Common myeloid progenitor, CD34-positive (primary cell): ENCODE data around the gene MACROD1. TPM values are rescaled to one million over a fixed set of nuclear protein-coding genes. Genes with fewer than 3 reads are reported as not detected.

ENCODE experiments used
- CTCF ChIA-PET: fragments of 350-600 bp; sonication (Branson Sonifier 250); formaldehyde crosslinking; loops from one replicate; lab custom pipeline; 2021; ENCODE audit warnings: antibody characterized with exemption; lab: Charles Lee
- POLR2A ChIA-PET: fragments of 350-600 bp; sonication (Branson Sonifier 250); formaldehyde crosslinking; loops from one replicate; lab custom pipeline; 2021; ENCODE audit warnings: antibody characterized with exemption; lab: Charles Lee
- DNase-seq, 3 donors: peaks; one replicate each; pipeline versions ENCODE4 v3.0.0 to v3.0.0-alpha.2; 2013
- H3K27ac ChIP-seq, 2 experiments: 1 replicate in 1 of 2; 2 replicates in 1 of 2; pipeline ENCODE4 v1.7.0; 2013; ENCODE audit warnings: inconsistent platforms in 2 of 2, low read length in 2 of 2, mild to moderate bottlenecking in 2 of 2, low read depth in 1 of 2, moderate library complexity in 1 of 2; ENCODE audit not compliant: severe bottlenecking in 2 of 2, insufficient read depth in 1 of 2, poor library complexity in 1 of 2
- H3K27me3 ChIP-seq, 5 experiments: replicated peaks in 2 of 5; 1 replicate in 3 of 5; 2 replicates in 2 of 5; pipeline versions ENCODE4 v1.6.1 to v1.7.0; 2013; ENCODE audit warnings: low read length in 4 of 5, mild to moderate bottlenecking in 2 of 5, moderate library complexity in 2 of 5, inconsistent platforms in 1 of 5; ENCODE audit not compliant: insufficient read depth in 5 of 5, control insufficient read depth in 4 of 5
- H3K36me3 ChIP-seq, 4 experiments: 1 replicate in 2 of 4; 2 replicates in 2 of 4; pipeline versions ENCODE4 v1.6.1 to v1.7.0; 2013; ENCODE audit warnings: low read length in 3 of 4, control low read depth in 1 of 4, mild to moderate bottlenecking in 1 of 4; ENCODE audit not compliant: control insufficient read depth in 4 of 4, insufficient read depth in 4 of 4
- H3K4me1 ChIP-seq, 4 experiments: 1 replicate in 3 of 4; 2 replicates in 1 of 4; pipeline versions ENCODE4 v1.6.1 to v1.7.1; 2013; ENCODE audit warnings: low read length in 3 of 4, mild to moderate bottlenecking in 3 of 4, control low read depth in 1 of 4, inconsistent platforms in 1 of 4, moderate library complexity in 1 of 4; ENCODE audit not compliant: control insufficient read depth in 4 of 4, insufficient read depth in 4 of 4; ENCODE audit errors: control extremely low read depth in 1 of 4
- H3K4me3 ChIP-seq, 7 experiments: 1 replicate in 4 of 7; 2 replicates in 3 of 7; pipeline versions ENCODE4 v1.5.1 to v1.7.0; 2013; ENCODE audit warnings: mild to moderate bottlenecking in 7 of 7, low read length in 6 of 7, moderate library complexity in 6 of 7, inconsistent platforms in 2 of 7, low read depth in 2 of 7, control low read depth in 1 of 7; ENCODE audit not compliant: insufficient read depth in 4 of 7, control insufficient read depth in 1 of 7; ENCODE audit errors: extremely low read depth in 1 of 7
- H3K9me3 ChIP-seq, 5 experiments: 1 replicate in 4 of 5; 2 replicates in 1 of 5; pipeline versions ENCODE4 v1.6.1 to v1.7.1; 2013; ENCODE audit warnings: low read length in 4 of 5, mild to moderate bottlenecking in 2 of 5, inconsistent platforms in 1 of 5, low read depth in 1 of 5, moderate library complexity in 1 of 5; ENCODE audit not compliant: control insufficient read depth in 4 of 5, insufficient read depth in 2 of 5; ENCODE audit errors: control extremely low read depth in 1 of 5
- WGBS: methylation state at CpG from one replicate; pipeline ENCODE4 v1.1.5; 2013; ENCODE audit not compliant: insufficient coverage; 5-methylcytosine and 5-hydroxymethylcytosine counted together
- polyA plus RNA-seq: library from polyadenylated mRNA; unstranded; fragments of 120-200 nt; gene quantifications from one replicate; pipeline ENCODE4 v1.2.1, GENCODE V29; 2013

MACROD1 gene
- 13.2 TPM for polyA plus RNA-seq

- under 1% methylated on average over 85 of the region's 92 CpGs for WGBS
- Histone ChIP-seq H3K4me3 (peak within 1 kb of the TSS; percentile 47 to 81 (median 66)), H3K27ac (peak within 1 kb of the TSS in 1 of 2 experiments; percentile 54), H3K9me3 (no peaks in the 10 kb centered on the region), H3K36me3 (peaks cover 0 to 2% (median 0%) of the 10 kb centered on the region in 4 experiments), H3K27me3 (no peaks in the 10 kb centered on the region), H3K4me1 (peaks cover 0 to 21% (median 16%) of the 10 kb centered on the region in 4 experiments)
- DNase-seq: peak; percentile 61 to 79 (median 70)
- ChIA-PET CTCF (interaction anchor here (0.7 to 5.4 kb wide), 5 partner anchors 14 to 138 kb away, joined by 3 to 38 read pairs (median 4); partner anchors contain the start of gene STIP1), POLR2A (interaction anchor here (1.5 kb wide), 1 partner anchor 20 kb away, joined by 5 read pairs; the partner anchor contains the start of gene STIP1)
Measured at GRCh38 chr11:64165842-64166635, at the start of gene MACROD1. MACROD1 (minus strand) TSS chr11:64166113; CDS start chr11:64165994, 119 bp downstream.

- ChIA-PET CTCF (interaction anchor here (1.0 to 15.6 kb wide), 2 partner anchors 9 to 127 kb away, joined by 3 to 321 read pairs; partner anchors contain the start of genes NUDT22 and TRPT1), POLR2A (interaction anchor here (0.5 to 1.2 kb wide), 3 partner anchors 13 to 30 kb away, joined by 3 read pairs; partner anchors contain the start of gene FKBP2)
- no peak overlapping the region for H3K4me3 ChIP-seq
- no peaks in the 10 kb centered on the region for H3K27me3 ChIP-seq
- DNase-seq: no peak
- H3K9me3 ChIP-seq: no peaks in the 10 kb centered on the region
- H3K27ac ChIP-seq: peak overlapping the region in 1 of 2 experiments; percentile 49
- peaks cover 12 to 61% (median 41%) of the 10 kb centered on the region in 4 experiments for H3K36me3 ChIP-seq
- 93% methylated on average over 17 of the region's 30 CpGs for WGBS
- peaks cover 0 to 32% (median 29%) of the 10 kb centered on the region in 4 experiments for H3K4me1 ChIP-seq
Measured at GRCh38 chr11:64211181-64211872, 45.4 kb upstream of the MACROD1 start.

- CTCF ChIA-PET: interaction anchor here (1.0 to 15.6 kb wide), 5 partner anchors 10 to 127 kb away, joined by 3 to 321 read pairs (median 123); partner anchors contain the start of genes CATSPERZ, ESRRA, FKBP2 and NUDT22
- H3K4me1 ChIP-seq: peaks cover 5 to 41% (median 37%) of the 10 kb centered on the region in 4 experiments
- no peak overlapping the region for H3K4me3 ChIP-seq
- 97% methylated on average over 22 of the region's 24 CpGs for WGBS
- POLR2A ChIA-PET: interaction anchor here (0.5 to 1.0 kb wide), 2 partner anchors 9 to 31 kb away, joined by 3 read pairs; partner anchors contain the start of gene FKBP2
- H3K27ac ChIP-seq: no peak overlapping the region
- H3K27me3 ChIP-seq: no peaks in the 10 kb centered on the region
- no peak for DNase-seq
- no peaks in the 10 kb centered on the region for H3K9me3 ChIP-seq
- H3K36me3 ChIP-seq: peaks cover 12 to 59% (median 41%) of the 10 kb centered on the region in 4 experiments
Measured at GRCh38 chr11:64210301-64211020, 44.5 kb upstream of the MACROD1 start.

- ChIA-PET CTCF (interaction anchor here (1.6 to 15.6 kb wide), 5 partner anchors 11 to 93 kb away, joined by 7 to 321 read pairs (median 123); partner anchors contain the start of genes CATSPERZ, DNAJC4, ESRRA and FKBP2), POLR2A (interaction anchor here (1.2 kb wide), 1 partner anchor 8 kb away, joined by 4 read pairs; no protein-coding TSS in a partner anchor)
- DNase-seq: no peak
- peaks cover 9 to 52% (median 35%) of the 10 kb centered on the region in 4 experiments for H3K36me3 ChIP-seq
- H3K4me1 ChIP-seq: peaks cover 5 to 50% (median 47%) of the 10 kb centered on the region in 4 experiments
- 76% methylated on average over 7 of the region's 8 CpGs for WGBS
- no peaks in the 10 kb centered on the region for H3K9me3 ChIP-seq
- H3K27ac ChIP-seq: peak overlapping the region in 1 of 2 experiments; percentile 95
- no peak overlapping the region for H3K4me3 ChIP-seq
- H3K27me3 ChIP-seq: no peaks in the 10 kb centered on the region
Measured at GRCh38 chr11:64209563-64209843, 43.6 kb upstream of the MACROD1 start.

- Histone ChIP-seq H3K27ac (peak overlapping the region; percentile 89 to 95), H3K4me3 (peak overlapping the region in 4 of 7 experiments; percentile 77 to 94 (median 90)), H3K9me3 (no peaks in the 10 kb centered on the region), H3K4me1 (peaks cover 5 to 55% (median 52%) of the 10 kb centered on the region in 4 experiments), H3K27me3 (no peaks in the 10 kb centered on the region), H3K36me3 (peaks cover 9 to 55% (median 37%) of the 10 kb centered on the region in 4 experiments)
- CTCF ChIA-PET: interaction anchor here (1.6 to 15.6 kb wide), 7 partner anchors 11 to 94 kb away, joined by 7 to 321 read pairs (median 88); partner anchors contain the start of genes CATSPERZ, DNAJC4, ESRRA and FKBP2
- no peak for DNase-seq
- 77% methylated on average over 17 of the region's 18 CpGs for WGBS
- POLR2A ChIA-PET: interaction anchor here (1.2 to 5.3 kb wide), 4 partner anchors 8 to 96 kb away, joined by 4 to 74 read pairs (median 27); partner anchors contain the start of genes ESRRA, FKBP2 and PPP1R14B
Measured at GRCh38 chr11:64208796-64209562, 43.1 kb upstream of the MACROD1 start.
